NOMO-1 (cell line): ENCODE results near the gene KCNK4.
A peak's percentile ranks its signal among the peaks of the same experiment; 100 is the strongest.

Experiments used
- DNase-seq, 2 experiments: peaks; one replicate each; lab custom pipeline; 2025; ENCODE audit not compliant: unreplicated experiment in 2 of 2; lab: John Stamatoyannopoulos, UW

The KCNK4 gene

GRCh38 chr11:64342869-64343745 lies 52.0 kb downstream of the KCNK4 start:
- DNase-seq = no peak

GRCh38 chr11:64343767-64344559 lies 52.9 kb downstream of the KCNK4 start:
- no peak for DNase-seq

GRCh38 chr11:64344787-64345186 lies 53.7 kb downstream of the KCNK4 start:
- no peak for DNase-seq

GRCh38 chr11:64347193-64347867 lies 56.2 kb downstream of the KCNK4 start:
- DNase-seq = peak; percentile 54 to 65

- DNase-seq = no peak
Measured at GRCh38 chr11:64348383-64349024, 57.4 kb downstream of the KCNK4 start.

- no peak for DNase-seq
Measured at GRCh38 chr11:64349025-64349387, 57.9 kb downstream of the KCNK4 start.

- DNase-seq = no peak
Measured at GRCh38 chr11:64349404-64349803, 58.3 kb downstream of the KCNK4 start.
